A549 (cell line): ENCODE results near the gene ARAP3.
"Not testable (repeated sequence)": the region's sequence is repeated elsewhere in the genome, so short reads cannot be mapped to it uniquely, and the experiment has no call there.

Experiments
- CTCF ChIP-seq: fragments of >200 bp; sonication (Bioruptor Twin); formaldehyde crosslinking; IDR thresholded peaks from 3 replicates; pipeline ENCODE4 v1.5.1; 2016
- EP300 ChIP-seq, 2 experiments: fragments of >200 bp; sonication (Bioruptor Twin); formaldehyde crosslinking; IDR thresholded peaks; 2 replicates in 1 of 2; 3 replicates in 1 of 2; pipeline ENCODE4 v1.6.1; 2016 to 2017
- HOXB5 ChIP-seq: fragments of 250-450 bp; sonication (Bioruptor Pico); IDR thresholded peaks from 2 replicates; pipeline ENCODE4 v1.5.0; 2020; ENCODE audit warnings: mild to moderate bottlenecking, moderate library complexity
- POLR2A ChIP-seq: IDR thresholded peaks from 2 replicates; pipeline ENCODE4 v1.6.1; 2012; ENCODE audit warnings: mild to moderate bottlenecking, low read length
- TF ChIP-seq, protein P1 (sequence below): fragments of >200 bp; sonication (Bioruptor Twin); formaldehyde crosslinking; IDR thresholded peaks from 3 replicates; pipeline ENCODE4 v1.6.1; 2016

DNA sequence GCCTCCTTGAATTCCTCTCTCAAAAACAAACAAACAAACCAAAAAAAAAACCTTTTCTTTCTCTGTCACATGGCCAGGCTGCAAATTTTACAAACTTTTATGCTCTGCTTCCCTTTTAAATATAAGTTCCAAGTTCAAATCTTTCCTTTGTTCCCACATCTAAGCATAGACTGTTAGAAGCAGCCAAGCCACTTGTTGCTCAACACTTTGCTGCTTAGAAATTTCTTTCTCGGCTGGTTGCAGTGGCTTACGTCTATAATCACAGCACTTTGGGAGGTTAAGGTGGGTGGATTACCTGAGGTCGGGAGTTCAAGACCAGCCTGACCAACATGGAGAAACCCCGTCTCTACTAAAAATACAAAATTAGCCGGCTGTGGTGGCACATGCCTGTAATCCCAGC lies 43.1 kb upstream of the ARAP3 start:
- TF ChIP-seq HOXB5 (CRISPR knock-in tag); POLR2A; EP300 (IDR thresholded peaks at IDR 0.05); CTCF: not testable (repeated sequence)
- TF ChIP-seq, protein P1, sequence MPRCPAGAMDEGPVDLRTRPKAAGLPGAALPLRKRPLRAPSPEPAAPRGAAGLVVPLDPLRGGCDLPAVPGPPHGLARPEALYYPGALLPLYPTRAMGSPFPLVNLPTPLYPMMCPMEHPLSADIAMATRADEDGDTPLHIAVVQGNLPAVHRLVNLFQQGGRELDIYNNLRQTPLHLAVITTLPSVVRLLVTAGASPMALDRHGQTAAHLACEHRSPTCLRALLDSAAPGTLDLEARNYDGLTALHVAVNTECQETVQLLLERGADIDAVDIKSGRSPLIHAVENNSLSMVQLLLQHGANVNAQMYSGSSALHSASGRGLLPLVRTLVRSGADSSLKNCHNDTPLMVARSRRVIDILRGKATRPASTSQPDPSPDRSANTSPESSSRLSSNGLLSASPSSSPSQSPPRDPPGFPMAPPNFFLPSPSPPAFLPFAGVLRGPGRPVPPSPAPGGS, result not testable (repeated sequence)
